Superior temporal gyrus (tissue), 1 donor: ENCODE data around the gene LTBP4.
"Not testable (repeated sequence)": the region's sequence is repeated elsewhere in the genome, so short reads cannot be mapped to it uniquely, and the experiment has no call there.

Experiments
- DNase-seq: peaks from one replicate; pipeline ENCODE4 v3.0.0-alpha.2; 2016; ENCODE audit errors: extremely low spot score

Gene LTBP4

GRCh38 chr19:40601134-40601974 lies at the start of gene LTBP4:
Gene LTBP4 (plus strand): TSS chr19:40601369. CDS start chr19:40601388, 19 bp downstream.
- no peak for DNase-seq

- DNase-seq: no peak
Measured at GRCh38 chr19:40552848-40553247, 48.3 kb upstream of the LTBP4 start.

- DNase-seq: no peak
Measured at GRCh38 chr19:40553885-40554857, 47.0 kb upstream of the LTBP4 start.

GRCh38 chr19:40555978-40556689 lies 45.0 kb upstream of the LTBP4 start:
- no peak for DNase-seq

- no peak for DNase-seq
Measured at GRCh38 chr19:40556953-40557530, 44.1 kb upstream of the LTBP4 start.

- no peak for DNase-seq
Measured at GRCh38 chr19:40559394-40559793, 41.8 kb upstream of the LTBP4 start.

GRCh38 chr19:40560092-40560507 lies 41.1 kb upstream of the LTBP4 start:
- DNase-seq: no peak

- DNase-seq: no peak
Measured at GRCh38 chr19:40561947-40562346, 39.2 kb upstream of the LTBP4 start.

- DNase-seq: not testable (repeated sequence)
Measured at GRCh38 chr19:40564535-40564934, 36.6 kb upstream of the LTBP4 start.

GRCh38 chr19:40565355-40565754 lies 35.8 kb upstream of the LTBP4 start:
- DNase-seq: no peak

GRCh38 chr19:40565910-40566495 lies 35.2 kb upstream of the LTBP4 start:
- no peak for DNase-seq

- DNase-seq: no peak
Measured at GRCh38 chr19:40567040-40567749, 34.0 kb upstream of the LTBP4 start.

- no peak for DNase-seq
Measured at GRCh38 chr19:40567750-40568494, 33.2 kb upstream of the LTBP4 start.

GRCh38 chr19:40570313-40571004 lies 30.7 kb upstream of the LTBP4 start:
- peak; percentile 98 for DNase-seq

GRCh38 chr19:40571005-40571318 lies 30.2 kb upstream of the LTBP4 start:
- DNase-seq: no peak

GRCh38 chr19:40571831-40572495 lies 29.2 kb upstream of the LTBP4 start:
- no peak for DNase-seq

GRCh38 chr19:40575326-40575725 lies 25.8 kb upstream of the LTBP4 start:
- DNase-seq: no peak

GRCh38 chr19:40576151-40576584 lies 25.0 kb upstream of the LTBP4 start:
- no peak for DNase-seq
